ENCODE measurements around the gene CNPY1.

DNA sequence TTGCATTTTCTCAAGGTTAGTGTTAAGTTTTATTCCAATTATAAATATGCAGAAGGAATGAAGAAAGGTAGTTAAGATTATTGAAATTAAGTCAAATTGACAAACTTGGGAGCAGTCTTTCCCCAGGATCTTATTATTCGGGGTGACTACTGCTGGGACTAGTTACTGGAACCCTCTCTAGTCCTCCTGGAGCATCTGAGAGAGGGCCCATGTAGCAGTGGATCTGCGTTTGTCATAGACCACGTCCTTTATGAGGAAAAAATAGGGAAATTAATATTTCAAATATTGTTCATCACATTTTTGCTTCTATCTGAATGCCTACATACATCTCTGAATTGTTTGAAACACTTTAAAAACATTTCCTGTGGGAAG, 41.0 kb downstream of the CNPY1 start:
- TF ChIP-seq POLR2AphosphoS5 (IDR thresholded peaks at IDR 0.05; ENCODE audit: low read depth, low read length) (no peak), EZH2phosphoT487 (IDR thresholded peaks at IDR 0.05; ENCODE audit: borderline replicate concordance, low read depth) (no peak), GATA2 (CRISPR knock-in tag; IDR thresholded peaks at IDR 0.05) (no peak), CHD2 (IDR thresholded peaks at IDR 0.05; ENCODE audit: low read length, partially characterized antibody) (no peak), TAF1 (IDR thresholded peaks at IDR 0.05; ENCODE audit: borderline replicate concordance, low read depth, low read length) (no peak), GABPA (IDR thresholded peaks at IDR 0.05; ENCODE audit: low read depth) (no peak)
- TF ChIP-seq, protein P1, sequence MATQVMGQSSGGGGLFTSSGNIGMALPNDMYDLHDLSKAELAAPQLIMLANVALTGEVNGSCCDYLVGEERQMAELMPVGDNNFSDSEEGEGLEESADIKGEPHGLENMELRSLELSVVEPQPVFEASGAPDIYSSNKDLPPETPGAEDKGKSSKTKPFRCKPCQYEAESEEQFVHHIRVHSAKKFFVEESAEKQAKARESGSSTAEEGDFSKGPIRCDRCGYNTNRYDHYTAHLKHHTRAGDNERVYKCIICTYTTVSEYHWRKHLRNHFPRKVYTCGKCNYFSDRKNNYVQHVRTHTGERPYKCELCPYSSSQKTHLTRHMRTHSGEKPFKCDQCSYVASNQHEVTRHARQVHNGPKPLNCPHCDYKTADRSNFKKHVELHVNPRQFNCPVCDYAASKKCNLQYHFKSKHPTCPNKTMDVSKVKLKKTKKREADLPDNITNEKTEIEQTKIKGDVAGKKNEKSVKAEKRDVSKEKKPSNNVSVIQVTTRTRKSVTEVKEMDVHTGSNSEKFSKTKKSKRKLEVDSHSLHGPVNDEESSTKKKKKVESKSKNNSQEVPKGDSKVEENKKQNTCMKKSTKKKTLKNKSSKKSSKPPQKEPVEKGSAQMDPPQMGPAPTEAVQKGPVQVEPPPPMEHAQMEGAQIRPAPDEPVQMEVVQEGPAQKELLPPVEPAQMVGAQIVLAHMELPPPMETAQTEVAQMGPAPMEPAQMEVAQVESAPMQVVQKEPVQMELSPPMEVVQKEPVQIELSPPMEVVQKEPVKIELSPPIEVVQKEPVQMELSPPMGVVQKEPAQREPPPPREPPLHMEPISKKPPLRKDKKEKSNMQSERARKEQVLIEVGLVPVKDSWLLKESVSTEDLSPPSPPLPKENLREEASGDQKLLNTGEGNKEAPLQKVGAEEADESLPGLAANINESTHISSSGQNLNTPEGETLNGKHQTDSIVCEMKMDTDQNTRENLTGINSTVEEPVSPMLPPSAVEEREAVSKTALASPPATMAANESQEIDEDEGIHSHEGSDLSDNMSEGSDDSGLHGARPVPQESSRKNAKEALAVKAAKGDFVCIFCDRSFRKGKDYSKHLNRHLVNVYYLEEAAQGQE (IDR thresholded peaks at IDR 0.05; ENCODE audit: low read depth, low read length): no peak
- TF ChIP-seq, protein P2, sequence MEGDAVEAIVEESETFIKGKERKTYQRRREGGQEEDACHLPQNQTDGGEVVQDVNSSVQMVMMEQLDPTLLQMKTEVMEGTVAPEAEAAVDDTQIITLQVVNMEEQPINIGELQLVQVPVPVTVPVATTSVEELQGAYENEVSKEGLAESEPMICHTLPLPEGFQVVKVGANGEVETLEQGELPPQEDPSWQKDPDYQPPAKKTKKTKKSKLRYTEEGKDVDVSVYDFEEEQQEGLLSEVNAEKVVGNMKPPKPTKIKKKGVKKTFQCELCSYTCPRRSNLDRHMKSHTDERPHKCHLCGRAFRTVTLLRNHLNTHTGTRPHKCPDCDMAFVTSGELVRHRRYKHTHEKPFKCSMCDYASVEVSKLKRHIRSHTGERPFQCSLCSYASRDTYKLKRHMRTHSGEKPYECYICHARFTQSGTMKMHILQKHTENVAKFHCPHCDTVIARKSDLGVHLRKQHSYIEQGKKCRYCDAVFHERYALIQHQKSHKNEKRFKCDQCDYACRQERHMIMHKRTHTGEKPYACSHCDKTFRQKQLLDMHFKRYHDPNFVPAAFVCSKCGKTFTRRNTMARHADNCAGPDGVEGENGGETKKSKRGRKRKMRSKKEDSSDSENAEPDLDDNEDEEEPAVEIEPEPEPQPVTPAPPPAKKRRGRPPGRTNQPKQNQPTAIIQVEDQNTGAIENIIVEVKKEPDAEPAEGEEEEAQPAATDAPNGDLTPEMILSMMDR (IDR thresholded peaks at IDR 0.05): no peak

All from SK-N-SH (cell line).